ENCODE data around the gene SLC7A9. TPM values are rescaled to one million over a fixed set of nuclear protein-coding genes. Genes with fewer than 3 reads are reported as not detected.
"Not testable (repeated sequence)": the region's sequence is repeated elsewhere in the genome, so short reads cannot be mapped to it uniquely, and the experiment has no call there.

Gene SLC7A9
- not detected for total RNA-seq

DNA sequence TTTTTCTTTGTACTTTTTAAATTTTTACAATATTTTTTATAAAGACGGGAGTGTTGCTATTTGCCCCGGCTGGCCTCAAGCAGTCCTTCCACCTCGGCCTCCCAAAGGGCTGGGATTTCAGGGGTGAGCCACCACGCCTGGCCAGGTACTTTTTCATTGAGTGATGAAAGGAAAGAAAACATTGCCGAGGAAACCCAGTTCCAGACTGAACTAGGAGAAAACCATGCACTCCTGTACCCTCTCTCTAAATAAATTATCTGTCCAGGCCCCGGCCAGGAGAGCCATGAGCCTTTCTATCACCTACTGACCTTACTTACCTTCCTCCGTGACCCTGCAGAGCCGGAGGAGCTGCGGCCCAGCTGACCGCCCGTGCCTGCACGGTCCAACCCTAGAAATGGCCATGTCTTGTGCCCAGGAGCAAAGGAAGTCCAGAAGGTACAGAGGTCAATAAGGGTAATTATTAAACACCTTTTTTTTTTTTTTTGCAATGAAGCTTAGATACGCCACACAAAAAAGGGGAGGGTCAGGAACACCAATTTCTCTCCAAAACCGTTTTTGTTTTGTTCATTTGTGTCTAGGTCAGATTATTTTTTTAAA, at the start of gene SLC7A9:
Gene SLC7A9 (minus strand): TSS at position 399 of the 597 bp plus-strand sequence. CDS start 1,233 bp downstream, outside the sequence.
- no peak for DNase-seq

DNA sequence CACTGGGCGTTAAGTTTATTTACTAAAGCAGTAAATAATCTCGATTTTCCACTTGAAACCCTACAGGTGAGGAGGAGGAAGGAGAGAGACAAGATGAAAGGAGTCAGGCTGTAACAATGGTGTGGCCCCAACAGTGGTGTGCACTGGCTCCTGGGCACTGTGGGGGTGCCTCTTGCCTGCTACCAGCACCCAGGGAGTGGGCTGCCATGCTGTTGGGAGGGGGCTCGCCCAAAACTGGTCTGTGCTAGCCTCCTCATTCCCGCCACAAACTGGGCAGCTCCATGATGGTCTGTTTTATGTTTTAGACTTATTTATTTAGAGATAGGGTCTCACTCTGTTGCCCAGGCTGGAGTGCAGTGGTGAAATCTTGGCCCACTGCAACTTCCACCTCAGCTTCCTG, 49.8 kb upstream of the SLC7A9 start:
- DNase-seq, result no peak

DNA sequence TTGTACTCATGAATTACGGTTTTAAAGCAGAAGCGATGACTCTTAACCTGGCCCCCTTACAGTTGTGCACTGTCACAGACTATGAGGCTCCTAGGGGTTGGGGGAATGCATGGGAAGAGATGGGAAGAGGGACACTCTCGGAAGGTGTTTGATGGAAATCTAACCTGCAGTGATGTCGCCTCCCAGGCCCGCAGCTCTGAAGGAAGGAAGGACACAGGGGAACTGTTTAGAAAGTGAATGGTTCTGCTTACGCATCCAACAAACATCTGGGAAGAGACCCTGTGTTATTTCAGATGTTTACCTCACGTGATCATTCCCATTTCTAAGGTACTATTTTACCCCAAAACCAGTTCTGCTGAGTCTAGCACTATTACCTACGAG, 48.0 kb upstream of the SLC7A9 start:
- DNase-seq, result no peak

DNA sequence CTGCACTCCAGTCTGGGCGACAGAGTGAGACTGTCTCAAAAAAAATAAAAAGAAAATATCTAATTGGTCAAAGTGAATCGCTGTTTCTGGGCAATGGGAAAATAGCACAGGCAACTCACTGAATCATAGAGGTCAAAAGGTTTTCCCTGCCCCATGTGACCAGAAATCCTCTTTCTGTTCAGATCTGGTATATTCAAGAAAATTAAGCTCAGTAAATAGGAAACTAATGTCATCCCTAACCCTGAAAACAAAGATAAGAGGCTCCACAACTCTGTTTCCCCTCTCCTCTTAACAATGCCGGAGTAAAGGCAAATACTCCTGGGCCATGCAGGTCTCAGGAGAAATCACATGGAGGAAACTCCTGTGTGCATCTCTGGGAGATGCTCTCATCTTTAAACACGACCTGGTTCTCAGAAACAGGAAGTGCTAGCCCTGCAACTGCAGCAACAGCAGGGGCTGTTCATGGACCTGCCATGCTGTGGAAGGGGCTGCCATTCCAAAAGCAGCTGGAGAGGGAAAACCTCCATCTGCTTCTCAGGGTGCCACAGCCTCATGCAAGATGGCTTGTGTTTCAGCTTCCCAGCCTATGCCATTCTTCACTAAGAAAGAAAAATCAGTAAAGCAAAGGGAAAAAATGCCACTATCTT, 47.5 kb upstream of the SLC7A9 start:
- no peak for DNase-seq

DNA sequence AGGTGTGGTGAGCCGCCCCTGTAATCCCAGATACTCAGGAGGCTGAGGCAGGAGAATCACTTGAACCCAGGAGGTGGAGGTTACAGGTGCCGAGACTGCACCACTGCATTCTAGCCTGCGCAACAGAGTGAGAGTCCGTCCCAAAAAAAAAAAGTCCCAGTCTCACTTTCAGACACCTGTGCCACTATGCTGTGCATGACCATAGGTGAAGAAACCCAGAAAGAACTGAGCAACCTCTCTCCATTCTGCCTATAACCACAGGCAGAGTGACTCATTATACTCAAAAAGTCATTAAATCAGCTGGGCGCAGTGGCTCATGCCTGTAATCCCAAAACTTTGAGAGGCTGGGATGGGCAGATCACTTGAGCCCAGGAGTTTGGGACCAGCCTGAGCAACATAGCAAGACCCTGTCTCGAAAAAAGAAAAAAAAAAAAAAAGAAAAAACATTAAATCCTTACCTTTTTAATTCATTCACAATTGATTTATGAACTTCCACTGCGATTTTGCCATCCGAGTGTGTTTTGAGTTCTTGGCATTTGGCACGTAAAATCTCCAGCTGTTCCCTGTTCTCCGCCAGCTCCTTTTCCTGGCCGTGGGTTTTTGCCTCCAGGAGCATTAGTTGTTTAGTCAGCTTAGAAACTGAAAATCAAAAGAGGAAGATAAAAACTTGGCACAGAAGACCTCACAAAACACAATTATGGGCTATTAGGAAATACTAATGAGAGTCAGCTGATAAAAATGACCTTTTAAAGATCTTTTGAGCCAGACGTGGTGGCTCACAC, 45.5 kb upstream of the SLC7A9 start:
- no peak for DNase-seq

DNA sequence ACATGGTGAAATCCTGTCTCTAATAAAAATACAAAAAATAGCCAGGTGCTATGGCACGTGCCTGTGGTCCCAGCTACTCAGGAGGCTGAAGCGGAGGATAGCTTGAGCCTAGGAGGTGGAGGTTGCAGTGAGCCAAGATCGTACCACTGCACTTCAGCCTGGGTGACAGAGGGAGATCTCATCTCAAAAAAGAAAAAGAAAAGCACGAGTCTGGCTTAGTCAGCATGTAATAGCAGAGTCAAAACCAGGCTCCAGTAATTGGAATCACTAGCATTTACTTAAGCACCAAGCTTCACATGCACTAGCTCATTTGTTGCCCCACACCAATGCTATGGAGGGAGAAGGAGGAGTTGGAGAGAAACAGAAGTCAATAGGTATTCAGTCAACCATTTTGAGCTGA, 41.9 kb upstream of the SLC7A9 start:
- no peak for DNase-seq

DNA sequence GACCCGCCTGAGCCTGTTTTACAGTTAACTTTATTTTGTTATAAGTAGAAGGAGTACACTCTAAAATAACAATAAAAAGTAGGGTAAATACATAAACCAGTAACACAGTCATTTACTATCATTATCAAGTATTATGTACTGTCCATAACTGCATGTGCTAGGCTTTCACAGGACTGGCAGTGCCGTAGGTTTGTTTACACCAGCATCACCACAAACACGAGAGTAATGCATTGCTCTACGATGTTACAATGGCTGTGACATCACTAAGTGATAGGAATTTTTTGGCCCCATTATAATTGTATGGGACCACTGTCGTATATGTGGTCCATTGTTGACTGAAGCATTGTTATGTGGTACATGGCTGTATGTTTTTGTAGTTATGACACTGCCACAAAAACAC, 41.3 kb upstream of the SLC7A9 start:
- DNase-seq, result no peak

DNA sequence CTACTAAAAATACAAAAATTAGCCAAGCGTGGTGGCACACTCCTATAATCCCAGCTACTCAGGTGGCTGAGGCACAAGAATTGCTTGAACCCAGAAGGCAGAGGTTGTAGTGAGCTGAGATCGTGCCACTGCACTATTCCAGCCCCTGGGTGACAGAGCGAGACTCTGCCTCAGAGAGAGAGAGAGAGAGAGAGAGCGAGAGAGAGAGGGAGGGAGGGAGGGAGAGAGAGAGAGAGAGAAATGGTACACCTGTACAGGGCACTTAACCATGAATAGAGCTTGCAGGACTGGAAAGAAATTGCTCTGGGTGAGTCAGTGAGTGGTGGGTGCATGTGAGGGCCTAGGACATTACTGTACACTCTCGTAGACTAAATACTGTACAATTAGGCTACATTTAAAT, 40.5 kb upstream of the SLC7A9 start:
- no peak for DNase-seq

DNA sequence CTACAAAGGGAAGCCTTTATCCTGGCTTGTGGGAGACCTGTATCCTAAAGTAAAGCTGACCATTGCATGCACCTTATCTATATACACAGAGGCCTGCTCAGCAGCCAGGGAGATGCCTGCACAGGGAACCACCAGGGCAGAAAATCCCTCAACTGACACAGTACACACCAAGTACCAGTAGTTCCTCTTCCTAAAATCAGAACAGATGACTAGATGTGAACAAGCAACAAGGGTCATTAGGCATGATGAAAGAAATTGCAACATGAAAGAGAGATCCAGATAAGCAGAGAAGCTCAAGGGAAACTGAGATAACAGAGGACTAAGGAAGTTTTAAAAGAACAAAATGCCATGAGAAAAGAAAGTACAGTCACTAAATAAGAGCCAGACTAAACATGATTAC, 39.7 kb upstream of the SLC7A9 start:
- DNase-seq, result no peak

DNA sequence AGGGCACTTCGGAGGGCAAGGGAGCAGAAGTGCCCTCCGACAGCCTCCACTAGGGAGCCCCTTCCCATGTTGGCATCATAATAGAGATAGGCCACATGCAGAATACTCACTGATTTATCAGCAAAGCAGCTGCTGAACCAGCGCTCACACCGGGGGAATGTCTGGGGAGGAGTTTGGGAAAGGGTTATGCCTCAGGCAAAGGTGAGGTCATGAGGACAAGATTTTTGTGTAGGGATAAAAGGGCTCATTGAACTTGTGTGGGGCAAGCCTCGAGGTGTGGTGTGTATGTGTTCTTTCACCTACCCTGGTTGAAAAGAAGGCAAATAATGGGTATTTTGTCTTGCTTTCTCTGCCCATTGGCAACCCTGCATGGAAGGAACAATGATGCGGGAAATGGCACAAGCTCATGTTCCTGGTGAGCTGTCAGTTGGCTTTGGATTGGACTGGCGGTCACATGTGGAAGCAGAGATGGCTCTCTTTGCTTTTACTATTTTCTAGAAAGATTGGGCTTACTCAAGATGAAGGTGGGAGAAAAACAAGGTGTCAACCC, 39.1 kb upstream of the SLC7A9 start:
- DNase-seq, result no peak

DNA sequence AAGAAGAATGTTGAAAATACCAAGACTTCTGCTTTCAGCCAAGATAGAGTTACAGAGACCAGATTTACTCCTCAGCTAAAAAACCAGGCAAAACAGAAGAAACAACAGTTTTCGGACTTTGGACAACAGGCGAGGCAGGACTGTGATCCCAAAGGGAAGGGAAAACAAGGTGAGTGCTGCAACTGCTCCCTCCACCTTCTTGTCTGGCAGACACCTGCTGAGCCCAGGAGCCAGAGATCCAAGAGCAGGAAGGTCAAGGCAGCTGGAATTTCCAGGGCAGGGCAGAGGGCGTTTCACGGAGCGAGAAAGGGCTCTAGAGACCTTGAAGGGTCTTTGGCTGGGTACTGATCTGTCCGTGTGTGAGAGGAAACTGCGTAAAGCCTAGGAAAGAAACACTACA, 32.9 kb upstream of the SLC7A9 start:
- no peak for DNase-seq

DNA sequence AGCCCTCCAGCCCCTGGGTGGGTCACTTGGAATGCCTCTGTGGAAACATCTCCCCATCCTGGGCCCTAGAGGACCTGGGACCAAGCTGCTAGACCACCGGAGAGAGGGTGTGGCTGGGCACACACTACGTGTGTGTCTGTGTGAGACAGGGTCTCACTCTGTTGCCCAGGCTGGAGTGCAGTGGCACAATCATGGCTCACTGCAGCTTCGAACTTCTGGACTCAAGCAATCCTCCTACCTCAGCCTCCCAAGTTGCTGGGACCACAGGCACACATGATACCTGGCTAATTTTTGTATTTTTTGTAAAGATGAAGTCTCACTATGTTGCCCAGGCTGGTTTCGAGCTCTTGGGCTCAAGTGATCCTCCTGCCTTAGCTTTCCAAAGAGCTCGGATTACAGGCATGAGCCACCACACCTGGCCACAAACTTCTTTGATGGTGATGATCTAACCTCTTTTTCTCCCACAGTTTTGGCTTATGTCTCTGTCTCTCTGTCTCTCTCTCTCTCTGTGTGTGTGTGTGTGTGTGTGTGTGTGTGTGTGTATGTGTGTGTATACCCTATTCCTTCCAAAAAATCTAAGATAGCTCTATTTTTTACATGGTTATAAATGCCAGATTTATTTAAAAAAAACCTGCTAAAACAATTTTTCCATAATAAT, 32.1 kb upstream of the SLC7A9 start:
- no peak for DNase-seq

DNA sequence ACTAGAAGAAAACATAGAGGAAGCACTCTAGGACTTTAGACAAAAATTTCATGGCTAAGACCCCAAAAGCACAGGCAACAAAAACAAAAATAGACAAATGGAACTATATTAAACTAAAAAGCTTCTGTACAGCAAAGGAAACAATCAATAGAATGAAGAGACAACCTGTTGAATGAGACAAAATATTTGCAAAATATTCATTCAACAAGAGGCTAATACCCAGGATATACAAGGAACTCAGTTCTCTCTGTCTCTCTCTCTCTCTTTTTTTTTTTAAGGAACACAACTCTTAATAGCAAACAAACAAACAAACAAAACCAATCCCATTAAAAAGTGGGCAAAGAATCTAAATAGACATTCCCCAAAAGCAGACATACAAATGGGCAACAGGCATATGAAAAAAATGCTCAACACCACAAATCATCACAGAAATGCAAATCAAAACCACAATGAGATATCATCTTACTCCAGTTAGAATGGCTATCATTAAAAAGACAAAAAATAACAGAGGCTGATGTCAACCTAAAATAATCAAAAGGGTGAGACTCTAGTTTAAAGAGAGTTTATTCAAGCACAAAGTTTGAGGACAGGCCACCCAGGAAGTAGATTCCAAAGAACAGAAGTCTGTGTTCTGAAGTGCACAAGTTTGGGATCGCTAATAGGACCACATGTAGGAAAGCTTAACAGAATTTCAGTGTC, 27.1 kb upstream of the SLC7A9 start:
- DNase-seq, result no peak

DNA sequence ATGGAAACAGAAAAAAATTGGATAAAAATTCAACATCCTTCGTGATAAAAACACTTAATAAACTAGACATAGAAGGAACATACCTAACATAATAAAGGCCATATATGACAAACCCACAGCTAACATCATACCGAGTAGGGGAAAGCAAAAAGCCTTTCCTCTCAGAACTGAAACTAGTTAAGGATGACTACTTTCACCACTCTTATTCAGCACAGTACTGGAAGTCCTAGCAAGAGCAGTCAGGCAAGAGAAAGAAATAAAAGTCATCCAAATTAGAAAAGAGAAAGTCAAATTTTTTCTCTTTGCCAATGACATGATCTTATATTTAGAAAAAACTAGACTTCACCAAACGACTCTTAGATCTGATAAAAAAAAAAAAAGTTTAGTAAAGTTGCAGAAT, 25.8 kb upstream of the SLC7A9 start:
- DNase-seq, result no peak

DNA sequence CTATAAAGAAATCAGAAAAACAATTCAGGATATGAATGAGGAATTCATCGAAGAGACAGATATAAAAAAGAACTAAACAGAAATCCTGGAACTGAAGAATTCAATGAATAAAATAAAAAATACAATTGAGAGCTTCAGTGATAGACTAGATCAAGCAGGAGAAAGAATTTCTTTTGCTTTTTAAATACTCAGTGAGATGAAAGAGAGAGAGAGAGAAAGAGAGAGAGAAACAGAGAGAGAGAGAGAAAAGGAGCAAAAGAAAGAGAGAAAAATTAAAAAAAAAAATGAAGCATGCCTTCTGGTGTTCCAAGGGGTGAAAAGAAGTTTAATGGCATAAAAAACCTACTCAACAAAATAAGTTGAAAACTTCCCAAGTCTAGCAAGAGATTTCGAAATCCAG, 22.0 kb upstream of the SLC7A9 start:
- no peak for DNase-seq

DNA sequence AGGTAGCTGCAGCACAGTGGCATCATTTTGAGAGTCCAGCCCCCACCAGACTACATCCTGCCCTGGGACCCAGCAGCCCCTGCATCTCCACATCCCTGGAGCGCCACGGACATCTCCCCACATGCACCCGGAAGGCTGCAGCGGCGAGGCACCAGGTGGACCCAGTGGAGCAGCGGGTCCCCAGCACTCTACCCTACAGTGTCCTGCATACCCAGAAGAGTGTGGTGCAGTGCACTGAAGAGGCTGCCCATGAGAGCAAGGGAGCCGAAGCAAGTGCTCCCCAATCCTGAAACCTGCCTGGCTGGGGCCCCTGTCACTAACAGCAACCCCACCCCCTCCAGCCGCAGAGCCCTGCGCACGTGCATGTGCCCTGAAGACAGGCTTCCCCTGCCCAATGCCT, 21.3 kb upstream of the SLC7A9 start:
- no peak for DNase-seq

DNA sequence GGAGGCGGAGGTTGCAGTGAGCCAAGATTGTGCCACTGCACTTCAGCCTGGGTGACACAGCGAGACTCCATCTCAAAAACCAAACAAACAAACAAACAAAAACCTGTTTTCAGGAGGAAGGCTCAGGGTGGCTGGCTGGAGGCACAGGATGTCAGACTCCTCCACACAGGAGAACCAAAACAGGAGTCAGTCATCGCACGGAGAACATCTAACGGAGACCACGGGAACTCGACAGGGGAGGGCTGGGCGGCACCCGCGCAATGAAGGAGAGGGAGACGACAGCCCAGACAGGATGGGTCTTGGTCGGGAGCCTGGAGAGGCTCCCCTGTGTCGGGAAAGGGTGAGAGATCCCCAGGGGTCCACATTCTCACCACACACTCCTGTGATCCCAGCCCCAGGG, 20.8 kb upstream of the SLC7A9 start:
- DNase-seq, result no peak

DNA sequence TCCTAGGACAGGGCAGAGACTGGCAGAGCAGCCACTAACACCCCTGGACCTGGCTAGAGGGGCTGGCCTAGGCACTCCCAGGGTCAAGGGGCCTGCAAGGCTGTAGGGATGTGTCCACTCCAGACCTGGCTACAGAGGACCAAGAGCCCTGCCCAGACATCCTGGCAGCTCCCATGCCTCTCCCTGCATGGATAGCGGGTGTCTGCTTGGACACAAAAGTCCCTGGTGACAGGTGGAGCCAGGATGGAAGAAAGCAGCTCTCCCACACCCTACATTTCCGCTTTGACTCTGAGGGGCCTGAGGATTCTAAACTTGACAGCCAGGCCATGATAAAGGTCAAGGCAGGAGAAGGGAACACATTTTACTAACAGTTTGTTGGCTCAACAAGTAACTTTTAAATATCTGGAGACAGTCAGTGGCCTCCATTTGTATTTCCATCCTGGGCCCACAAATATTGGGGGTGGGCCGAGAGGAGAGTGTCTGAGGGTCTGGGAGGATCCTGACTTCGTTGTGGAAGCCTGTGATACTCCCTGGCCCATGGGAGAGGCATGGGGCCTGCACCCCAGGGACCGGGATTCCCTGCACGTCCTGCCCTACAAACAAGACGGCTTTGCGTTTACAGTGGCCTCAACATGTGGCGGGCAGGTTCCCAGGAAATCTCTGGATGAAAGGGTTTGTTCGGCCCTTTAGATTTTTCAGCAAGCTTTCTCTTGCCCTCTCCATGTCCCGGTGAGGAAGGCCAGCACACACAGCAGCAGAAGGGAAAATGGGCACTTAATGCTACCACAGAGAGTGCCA, 19.8 kb upstream of the SLC7A9 start:
- no peak for DNase-seq

DNA sequence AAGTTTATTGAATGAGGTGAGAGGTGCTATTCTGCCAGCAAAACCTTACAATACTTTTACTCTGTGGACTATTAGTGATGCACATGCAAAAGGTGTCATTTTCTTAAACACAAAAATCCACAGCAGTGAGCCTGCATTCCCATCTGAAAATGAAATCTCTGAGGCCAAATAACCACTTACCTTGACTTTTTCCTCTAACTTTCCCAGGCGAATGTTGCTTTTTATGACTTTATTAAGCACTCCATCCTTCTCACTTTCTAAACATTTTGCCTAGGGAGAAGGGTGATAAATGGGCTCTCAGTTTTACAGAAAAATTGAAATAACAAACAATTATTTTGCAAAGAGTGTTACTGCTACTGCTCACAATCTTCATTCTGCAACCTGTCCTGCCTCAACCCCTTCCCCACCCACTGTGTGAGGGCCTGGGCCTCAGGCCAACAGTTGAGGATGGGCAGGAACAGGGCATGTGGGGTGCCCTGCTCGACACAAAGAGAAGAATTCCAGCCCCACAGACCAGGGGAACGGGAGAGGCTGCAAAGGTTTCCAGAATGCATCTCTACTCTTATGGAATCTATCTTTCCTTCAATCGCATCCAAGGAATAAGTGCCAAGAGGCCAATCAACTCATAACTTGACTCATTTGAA, 18.1 kb upstream of the SLC7A9 start:
- DNase-seq, result no peak

DNA sequence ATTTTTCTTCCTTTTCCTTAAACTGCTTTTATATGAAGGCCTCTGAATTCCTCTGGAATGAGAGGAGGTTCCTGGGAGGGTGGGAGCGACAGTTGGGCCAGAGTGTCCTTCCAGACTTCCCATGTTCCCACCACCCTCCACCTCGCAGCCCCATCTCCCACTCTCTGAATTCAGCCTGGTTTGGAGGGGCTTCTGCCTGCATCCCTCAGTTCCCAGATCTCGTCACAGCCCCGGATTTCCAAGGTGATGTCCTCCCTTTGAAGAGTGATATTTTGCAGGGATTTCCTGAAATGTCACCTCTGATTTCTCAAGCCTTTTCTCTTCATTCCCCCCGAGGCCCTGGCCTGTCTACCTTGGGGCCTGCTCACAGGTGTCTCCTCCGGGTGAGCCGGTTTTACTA, 16.7 kb upstream of the SLC7A9 start:
- no peak for DNase-seq

DNA sequence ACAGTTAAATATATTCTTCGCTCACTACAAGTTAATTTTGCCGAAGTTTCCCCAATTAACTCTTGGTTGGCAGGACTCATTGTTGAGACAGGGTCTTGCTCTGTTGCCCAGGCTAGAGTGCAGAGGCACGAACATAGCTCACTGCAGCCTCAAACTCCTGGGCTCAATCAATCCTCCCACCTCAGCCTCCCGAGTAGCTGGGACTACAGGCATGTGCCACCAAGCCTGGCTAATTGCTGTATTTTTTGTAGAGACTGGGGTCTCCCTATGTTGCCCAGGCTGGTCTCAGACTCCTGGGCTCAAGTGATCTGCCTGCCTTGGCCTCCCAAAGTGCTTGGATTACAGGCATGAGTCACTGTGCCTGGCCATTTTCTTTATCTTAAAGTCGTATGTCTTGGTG, 15.7 kb upstream of the SLC7A9 start:
- DNase-seq, result not testable (repeated sequence)
